Stimulated activated CD4-positive, alpha-beta T cell treated with anti-CD3 and anti-CD28 coated beads, Interleukin-1b, Interleukin-23, amount 100 ng/mL, for 4 hours (primary cell): Measurements from ENCODE around the gene PROSER2.

Experiments used
- DNase-seq, 2 donors: peaks; one replicate each; pipeline ENCODE4 v3.0.0-alpha.2; 2020; ENCODE audit warnings: low read depth in 2 of 2

Gene PROSER2, protein sequence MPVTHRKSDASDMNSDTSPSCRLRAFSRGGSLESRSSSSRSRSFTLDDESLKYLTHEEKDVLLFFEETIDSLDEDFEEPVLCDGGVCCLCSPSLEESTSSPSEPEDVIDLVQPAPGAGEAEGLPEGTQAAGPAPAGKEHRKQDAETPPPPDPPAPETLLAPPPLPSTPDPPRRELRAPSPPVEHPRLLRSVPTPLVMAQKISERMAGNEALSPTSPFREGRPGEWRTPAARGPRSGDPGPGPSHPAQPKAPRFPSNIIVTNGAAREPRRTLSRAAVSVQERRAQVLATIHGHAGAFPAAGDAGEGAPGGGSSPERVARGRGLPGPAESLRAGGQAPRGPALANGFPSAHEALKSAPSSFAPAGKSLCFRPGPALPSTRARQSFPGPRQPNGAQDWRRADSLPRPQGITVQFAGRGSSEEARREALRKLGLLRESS

DNA sequence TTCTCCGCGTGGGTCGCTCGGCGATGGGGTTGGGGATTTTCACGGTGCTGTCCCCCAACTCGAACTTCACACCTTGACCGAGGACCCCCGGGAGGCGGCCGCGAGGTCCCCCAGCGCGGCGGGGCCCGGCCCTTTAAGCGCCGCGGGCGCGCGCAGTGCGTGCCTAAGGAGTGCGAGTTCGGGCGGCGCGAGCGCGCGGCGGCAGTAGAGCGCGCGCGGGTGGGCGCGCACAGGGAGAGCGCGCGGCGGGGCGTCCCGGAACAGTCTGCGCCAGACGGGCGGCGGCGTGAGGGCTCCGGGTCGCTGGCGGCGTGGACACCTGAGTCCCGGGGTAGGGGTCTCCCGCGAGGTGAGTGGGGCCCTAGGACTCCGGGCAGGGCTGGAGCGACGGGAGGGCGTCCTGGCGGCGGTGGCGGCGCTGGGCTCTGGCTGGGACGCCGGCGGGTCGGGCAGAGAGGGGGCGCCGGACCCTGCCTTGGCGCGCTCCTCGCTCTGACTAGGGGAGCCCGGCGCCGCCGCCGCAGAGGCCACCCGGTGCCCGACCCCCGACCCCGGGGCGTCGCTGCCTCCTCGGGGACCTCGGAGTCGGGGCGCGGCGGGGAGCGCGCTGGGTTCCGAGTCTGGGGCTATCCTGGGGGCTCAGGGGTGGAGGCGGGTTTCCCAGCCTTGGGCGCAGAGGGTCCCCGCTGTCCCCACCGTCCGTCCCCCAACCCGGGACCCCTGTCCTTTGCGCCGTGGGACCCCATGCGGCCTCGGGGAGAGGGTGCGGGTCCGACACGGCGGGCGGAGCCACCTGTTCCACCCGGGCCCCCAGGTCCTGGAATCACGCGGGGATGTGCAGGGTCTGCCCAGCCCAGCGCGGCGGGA is at the start of gene PROSER2:
Gene PROSER2 (plus strand): TSS at position 235 of the 867 bp plus-strand sequence. CDS start 28,722 bp downstream, outside the sequence.
- peak in 1 of 2 donors; percentile 43 for DNase-seq

DNA sequence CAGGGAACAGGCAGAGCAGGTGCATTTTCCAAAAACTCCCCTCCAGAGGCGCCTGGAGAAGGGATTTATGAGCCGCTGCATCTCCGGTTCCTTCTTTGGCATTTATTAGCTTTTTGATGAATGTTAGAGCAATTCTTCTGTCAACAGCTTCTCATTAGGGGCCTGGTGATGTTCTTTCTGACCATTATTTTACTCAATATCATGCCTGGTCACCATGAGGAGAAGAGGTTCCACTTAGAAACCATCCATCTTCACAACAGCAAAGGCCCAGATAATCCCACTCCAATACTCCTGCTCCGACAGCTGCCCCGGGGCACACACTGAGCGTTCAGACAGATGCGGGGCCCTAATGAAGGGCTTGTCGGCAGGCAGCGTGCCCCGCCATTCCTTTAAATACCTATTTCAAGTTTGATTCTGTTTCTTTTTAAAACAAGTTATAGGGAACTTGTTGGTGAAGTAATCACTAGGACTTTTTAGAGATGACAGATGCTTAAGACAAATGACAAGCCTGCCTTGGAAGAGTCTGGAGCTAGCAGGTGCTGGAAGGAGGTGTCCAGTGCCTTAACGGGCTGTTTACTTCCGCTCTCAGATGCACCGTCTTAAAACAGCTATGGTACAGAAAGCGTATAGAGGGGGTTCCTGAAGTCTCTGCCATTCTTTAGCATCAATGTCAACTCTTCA is 49.3 kb upstream of the PROSER2 start:
- DNase-seq = no peak

DNA sequence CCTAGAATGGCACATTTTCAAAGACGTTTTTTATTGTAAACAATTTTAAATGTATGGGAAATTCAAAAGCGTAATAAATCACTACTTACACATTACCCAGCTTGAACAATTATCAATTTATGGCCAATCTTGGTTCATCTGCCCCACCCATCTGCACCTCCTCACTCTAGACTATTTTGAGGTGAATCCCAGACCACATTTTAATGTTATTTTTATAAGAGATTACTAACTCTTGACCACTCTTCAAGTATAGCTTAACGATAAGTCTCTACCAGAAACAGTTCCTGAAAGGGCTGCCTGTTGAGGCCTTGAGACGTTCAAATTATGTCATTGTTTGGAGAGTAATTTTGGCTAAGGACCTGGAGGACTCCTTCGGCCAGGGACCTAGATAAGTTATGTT is 47.7 kb upstream of the PROSER2 start:
- DNase-seq = no peak

DNA sequence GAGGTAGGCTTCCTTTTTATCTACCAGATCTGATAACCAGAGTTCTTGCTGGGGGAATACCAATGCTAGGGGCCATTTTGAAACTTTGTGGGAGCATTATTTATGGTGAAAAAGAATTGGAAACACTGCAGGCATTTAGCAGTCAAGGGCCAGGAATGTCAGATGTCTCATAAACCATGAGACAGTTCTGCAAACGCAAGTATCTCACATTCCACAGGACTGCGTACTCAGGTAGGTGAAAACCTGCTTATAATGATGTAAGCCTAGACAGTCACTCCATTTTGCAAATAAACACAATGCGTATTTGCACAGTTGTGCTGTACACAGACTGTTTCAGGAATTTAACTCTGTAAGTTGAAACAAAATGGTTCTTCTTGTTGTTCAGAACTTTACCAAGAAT is 47.1 kb upstream of the PROSER2 start:
- DNase-seq = no peak

DNA sequence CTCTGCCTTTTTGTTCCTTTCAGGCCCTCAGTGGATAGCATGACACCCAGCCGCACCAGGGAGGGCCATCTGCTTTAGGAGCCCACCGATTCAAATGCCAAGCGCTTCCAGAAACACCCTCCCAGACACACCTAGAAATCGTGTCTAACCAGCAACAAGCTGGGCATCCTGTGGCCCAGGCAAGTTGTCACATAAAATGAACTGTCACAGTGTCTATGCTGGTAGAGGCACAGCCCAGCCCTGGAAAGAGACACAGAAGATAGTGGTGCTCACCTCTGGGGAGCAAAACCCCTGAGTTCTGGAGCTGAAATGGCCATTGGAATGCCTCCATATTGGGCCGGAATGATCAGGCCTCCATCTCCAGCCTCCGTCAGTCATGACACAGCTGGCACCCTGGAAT is 42.0 kb upstream of the PROSER2 start:
- no peak for DNase-seq

DNA sequence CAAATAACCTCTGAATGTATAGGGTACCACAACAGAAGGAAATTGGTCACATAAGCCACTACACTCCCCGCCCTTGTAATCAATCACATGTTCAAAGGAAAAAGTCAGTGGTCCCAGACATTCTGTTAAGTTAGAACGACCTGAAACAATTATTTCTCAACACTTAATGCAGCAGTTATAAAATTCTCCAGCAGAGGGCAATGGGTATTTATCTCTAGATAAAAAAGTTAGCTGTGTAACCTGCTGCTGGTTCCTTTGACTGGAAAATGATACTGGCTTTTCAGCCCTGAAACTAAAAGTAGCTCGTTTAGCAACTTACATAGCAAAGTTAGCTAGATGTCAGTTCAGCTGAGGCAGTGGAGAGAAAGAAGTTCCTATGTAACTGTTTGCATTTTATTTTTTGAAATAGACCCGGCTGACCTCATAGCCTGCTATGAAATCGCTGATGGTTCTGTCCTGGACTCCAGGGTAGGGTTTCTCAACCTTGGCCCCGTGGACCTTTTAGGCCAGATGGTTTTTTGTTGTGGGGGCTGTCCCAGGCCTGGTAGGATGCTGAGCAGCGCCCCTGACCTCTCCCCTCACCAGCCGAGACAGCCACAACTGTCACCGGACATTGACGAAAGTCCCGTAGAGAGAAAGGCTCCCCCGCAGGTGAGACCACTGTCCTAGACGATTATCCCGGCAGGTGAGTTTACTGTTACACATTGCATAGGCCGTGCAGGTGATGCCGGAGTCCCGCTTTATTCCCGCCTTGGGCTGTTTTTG is 40.2 kb upstream of the PROSER2 start:
- DNase-seq = no peak

DNA sequence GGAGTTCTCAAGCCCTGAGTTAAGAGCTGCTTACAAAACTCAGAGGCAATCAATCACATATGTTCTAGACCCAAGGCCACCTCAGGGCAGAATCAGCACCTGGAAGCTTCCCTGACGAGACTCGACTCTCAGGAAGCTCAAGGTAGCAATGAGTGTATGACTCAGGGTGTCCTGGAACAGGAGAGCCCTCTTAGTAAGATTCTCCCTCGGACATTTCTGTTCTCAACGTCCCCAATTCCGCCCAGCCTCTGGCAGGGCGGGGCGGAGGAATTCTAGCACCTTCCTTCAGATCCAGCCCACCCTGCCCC is 39.6 kb upstream of the PROSER2 start:
- no peak for DNase-seq

DNA sequence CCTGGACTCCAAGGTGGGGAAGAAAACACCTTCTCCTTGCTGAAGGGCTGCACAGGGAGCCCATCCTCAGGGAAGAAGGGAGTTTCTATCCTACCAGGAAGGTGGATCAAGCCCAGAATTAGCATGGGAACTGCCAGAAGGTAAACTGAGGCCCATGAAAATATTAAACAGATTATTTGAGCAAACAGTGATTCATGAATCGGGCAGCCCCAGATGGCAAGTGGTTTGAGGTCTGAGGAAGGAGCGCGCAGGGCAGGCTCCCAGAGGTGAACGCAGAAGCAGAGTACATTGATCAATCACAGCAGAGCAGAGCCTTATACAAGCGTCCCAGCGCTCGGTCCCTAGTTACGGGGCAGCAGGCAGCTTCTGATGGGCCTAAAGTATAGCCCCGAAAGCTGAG is 35.8 kb upstream of the PROSER2 start:
- DNase-seq = no peak

DNA sequence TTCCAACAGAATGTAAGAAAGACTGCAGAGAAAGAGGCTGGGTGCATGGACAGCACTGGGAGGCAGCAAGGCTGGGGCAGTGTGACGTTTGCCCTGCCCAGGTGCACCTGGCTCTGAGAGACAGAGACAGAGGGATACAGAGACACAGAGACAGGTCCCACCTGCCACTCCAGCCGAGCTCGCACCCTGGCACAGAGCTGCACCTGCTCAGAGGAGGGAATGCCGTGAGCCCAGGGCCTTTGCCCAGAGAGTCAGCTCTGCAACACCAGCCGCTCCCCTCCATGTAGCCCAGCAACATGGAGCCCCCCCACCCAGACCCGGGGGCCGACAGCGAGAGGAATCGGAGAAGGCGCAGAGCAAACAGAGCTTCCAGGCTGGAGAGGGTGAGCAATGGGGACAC is 35.3 kb upstream of the PROSER2 start:
- DNase-seq = no peak

DNA sequence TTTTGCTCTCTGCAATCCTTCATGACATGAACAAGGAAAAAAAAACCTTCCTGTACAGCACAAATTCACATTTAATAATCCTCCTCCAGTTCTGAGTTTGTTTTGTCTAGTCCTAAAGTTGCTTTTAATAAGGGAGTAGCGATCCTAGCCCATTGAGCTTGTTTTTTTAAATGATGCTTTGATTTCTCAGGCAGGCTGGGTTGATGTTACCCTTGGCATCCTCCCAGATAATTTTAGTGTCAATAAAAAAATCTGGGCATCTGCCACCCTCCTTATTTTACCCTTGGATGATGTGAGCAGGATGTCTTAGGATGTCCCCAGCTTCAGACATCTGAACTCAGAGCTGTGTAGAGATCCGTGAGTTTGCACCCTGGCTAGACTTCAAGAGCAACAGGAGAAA is 33.9 kb upstream of the PROSER2 start:
- no peak for DNase-seq

DNA sequence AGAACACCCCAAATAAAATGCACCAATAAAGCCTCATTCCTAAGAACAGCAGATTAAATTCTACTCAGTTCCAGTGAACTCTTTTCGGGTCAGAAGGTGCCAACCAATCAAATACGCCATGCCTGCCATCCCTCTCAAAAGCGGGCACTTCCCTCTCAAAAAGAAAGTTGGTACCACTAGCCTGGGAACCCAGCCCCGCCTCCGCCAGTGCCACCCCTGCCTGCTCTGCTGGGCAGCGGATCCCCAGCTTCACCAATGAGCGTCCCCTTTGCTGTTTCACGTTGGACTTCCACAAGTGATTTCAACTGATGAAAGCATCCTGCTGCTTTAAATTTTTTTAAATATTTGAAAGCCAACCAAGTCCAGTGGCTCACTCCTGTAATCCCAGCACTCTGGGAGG is 33.2 kb upstream of the PROSER2 start:
- no peak for DNase-seq

DNA sequence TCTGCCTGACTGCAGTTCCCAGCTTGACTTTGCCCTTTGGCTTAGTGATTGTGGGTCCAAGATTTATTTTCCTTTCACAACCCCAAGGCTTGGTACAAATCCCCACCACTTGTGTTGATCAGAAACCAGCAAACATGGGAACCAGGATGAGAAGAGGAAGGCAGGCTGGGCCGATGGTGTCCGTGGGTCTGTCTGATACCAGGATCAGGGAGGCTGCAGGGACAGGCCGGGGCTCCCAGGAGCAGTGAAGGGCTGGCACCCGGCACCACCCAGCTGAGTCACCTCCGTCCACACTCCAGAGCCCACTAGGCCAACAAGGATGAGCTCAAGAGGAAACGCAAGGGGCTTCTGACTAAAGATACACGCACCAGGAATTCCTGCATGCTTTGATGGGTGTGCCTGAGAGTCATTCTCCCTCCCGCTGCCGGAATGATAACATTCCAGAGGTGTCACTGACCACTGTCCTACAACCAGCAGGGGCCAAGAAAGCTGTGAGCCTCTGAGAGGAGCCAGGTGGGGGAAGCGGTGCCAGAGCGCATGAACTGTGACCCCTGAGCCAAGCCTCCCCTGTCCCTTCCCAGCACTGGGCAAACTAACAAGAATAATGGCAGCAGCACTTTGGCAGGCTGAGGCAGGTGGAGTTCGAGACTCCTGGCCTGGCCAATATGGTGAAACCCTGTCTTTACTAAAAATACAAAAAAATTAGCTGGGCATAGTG is 29.2 kb upstream of the PROSER2 start:
- no peak for DNase-seq

DNA sequence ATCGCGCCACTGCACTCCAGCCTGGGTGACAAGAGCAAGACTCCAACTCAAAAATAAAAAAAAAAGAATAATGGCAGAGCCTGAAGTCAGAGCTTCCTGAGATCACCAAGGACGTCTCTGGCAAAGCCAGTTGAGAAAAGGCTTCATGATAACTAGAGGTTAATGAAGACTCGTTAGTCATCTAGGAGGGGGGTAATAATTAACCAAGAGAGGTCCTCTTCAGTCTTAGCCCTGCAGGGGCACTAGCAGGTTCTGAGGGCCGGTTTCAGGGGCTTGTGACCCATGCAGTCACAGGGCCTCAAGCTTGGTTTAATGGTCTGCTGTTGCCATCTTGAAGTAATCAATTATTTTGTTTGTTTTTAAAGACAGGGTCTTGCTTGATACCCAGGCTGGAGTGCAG is 28.6 kb upstream of the PROSER2 start:
- no peak for DNase-seq

DNA sequence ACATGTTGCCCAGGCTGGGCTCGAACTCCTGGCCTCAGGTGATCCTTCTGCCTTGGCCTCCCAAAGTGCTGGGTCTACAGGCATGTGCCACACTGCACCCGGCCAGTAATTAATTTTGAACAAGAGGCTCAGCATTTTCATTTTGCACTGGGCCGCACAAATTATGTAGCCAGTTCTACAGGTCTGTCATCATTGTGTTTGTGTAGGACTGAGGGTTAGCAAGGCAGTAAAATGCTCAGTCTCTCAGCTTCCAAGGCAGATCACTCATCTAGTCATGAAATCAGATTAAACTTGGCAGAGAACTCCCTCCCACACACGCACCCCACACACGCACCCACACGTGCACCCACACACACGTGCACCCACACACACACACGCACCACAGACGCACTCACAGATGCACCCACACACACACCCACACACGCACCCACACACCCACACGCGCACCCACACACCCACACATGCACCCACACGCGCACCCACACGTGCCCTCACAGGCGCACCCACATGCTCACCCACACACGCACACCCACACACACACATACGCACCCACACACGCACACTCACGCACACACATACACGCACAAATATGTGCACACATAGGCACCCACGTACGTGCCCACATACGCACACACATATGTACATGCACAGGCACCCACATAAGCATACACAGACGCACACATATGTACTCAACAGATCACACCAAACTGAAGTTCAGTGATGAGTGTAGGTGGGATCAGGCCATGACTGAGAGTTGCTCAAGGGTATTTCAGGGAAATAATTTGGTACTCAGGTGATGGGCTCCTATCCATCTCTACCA is 27.8 kb upstream of the PROSER2 start:
- DNase-seq = peak in 1 of 2 donors; percentile 1

DNA sequence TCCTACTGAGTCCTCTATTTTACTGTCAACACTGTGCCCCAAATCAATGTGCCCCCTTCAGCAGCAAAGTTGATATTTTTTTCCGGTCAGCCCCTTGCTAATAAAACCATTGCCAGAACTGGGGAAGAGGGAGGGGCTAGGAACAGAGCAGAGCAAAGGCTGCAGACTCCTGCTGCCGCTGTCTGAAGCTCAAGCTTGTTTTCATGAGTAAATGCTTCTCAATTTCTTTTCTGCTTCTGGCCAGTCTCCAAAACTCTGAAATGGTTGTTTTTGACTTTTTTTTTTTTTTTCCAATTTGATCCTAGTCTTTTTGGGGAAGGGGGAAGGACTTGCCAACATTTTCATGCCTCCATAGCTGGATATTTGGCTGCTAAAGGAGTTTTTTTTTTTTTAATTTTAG is 26.7 kb upstream of the PROSER2 start:
- DNase-seq = no peak

DNA sequence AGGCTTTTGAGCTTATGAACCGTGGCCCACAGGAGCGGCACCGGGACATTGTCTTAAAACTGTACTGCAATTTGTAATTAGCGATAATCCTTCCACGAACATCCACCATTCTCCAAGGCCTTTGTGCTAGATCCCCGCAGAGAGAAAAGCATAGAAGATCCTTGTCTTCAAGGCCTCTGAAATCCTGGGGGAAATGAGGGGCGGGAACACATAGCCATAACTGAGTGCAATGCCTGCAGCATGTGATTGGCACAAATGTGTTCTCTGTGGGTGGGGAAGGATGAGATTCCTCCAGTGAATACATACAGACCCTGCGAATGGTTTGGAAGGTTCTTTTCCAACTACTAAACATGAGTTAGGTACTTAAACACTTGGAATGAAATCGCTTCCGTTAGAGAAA is 25.9 kb upstream of the PROSER2 start:
- no peak for DNase-seq

DNA sequence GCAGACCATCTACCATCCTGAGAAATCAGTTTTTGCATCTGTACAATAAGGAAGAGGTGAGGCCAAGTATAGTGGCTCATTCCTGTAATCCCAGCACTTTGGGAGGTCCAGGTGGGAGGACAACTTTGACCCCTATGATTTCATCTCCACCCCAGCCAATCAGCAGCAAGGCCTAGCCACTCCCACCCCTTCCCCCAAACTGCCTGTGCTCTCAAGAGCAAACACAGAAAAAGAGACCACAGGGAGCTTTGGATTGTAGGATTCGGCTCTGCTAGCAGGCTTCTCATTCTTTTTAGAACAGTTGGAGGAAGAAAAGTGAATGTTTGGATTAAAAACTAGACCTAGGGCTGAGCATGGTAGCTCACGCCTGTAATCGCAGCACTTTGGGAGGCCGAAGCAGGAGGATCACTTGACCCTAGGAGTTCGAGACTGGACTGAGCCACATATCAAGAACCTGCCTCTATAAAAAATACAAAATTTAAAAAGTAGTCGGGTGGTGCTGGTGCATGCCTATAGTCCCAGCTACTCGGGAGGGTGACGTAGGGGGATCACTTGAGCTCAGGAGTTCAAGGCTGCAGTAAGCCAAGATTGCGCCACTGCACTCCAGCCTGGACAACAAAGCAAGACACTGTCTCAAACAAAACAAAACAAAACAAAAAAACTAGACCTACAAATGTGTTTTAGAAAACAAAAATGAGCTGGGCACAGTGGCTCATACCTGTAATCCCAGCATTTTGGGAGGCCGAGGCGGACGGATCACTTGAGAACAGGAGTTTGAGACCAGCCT is 25.1 kb upstream of the PROSER2 start:
- no peak for DNase-seq

DNA sequence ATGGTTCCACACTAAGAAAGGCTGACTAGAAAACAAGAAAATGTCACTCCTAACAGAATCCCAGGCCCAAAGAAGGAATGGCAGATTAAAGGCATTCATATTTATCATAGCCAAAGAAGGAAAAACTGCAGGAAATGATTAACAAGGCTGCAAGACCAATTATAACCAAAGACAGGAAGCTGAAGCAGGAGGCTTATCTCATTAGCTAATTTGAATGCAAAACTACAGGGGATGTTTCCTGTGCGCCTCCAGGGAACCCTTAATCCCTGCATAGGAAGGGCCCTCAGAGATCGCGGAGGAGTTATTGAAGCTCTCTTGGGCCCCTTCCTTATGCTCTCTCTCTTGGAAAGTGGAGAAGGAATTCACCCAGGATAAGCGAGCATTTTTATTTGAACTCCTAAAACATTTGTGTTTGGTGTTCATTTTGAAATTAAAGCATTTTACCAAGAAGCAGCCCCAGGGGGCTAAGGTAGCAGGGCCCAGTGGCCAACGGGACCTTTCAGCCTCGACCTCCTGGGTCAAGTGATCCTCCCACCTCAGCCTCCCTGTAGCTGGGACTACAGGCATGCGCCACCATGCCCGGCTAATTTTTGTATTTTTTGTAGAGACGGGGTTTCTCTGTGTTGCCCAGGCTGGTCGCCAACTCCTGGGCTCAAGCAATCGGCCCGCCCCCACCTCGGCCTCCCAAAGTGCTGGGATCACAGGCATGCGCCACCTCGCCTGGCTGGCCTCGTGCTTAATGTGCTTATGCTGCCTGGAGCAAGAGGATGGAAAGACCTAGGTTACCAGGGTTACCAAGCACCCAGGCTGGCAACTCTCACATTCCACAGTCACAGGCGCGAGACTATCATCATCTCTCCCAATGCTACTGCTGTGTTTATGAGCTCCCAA is 24.1 kb upstream of the PROSER2 start:
- DNase-seq = no peak

DNA sequence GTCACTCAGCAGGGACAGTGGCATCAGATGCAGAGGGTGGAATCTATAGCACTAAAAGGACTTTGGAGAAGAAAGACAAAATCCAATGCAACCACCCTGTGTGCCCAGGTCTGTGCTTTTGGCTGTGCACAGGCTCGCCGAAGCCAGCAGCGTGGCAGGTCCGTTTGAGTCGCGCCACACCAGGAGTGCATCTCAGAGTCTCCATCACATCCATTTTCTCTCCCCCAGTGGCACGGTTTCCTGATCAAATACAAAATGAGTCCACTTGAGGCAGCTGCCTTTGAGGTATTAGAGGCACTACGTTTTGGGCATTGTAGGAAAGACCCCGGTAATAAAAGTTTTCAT is 23.4 kb upstream of the PROSER2 start:
- no peak for DNase-seq
